Stimulated activated CD4-positive, alpha-beta T cell treated with anti-CD3 and anti-CD28 coated beads, Interleukin-15, amount 100 ng/mL, for 24 hours (primary cell): ENCODE results near the gene GCN1.
"Not testable (repeated sequence)": the region's sequence is repeated elsewhere in the genome, so short reads cannot be mapped to it uniquely, and the experiment has no call there.

Experiments
- DNase-seq: peaks from one replicate; pipeline ENCODE4 v3.0.0-alpha.2; 2020

Gene GCN1

GRCh38 chr12:120214626-120215356 lies 20.3 kb upstream of the GCN1 start:
- DNase-seq, result no peak

GRCh38 chr12:120213758-120214157 lies 19.2 kb upstream of the GCN1 start:
- DNase-seq, result no peak

- not testable (repeated sequence) for DNase-seq
Measured at GRCh38 chr12:120213182-120213581, 18.7 kb upstream of the GCN1 start.

- no peak for DNase-seq
Measured at GRCh38 chr12:120212301-120212700, 17.8 kb upstream of the GCN1 start.

GRCh38 chr12:120211904-120212283 lies 17.4 kb upstream of the GCN1 start:
- DNase-seq, result no peak

GRCh38 chr12:120211243-120211903 lies 16.9 kb upstream of the GCN1 start:
- no peak for DNase-seq

- DNase-seq, result no peak
Measured at GRCh38 chr12:120209851-120210250, 15.3 kb upstream of the GCN1 start.

- no peak for DNase-seq
Measured at GRCh38 chr12:120207227-120207626, 12.7 kb upstream of the GCN1 start.

GRCh38 chr12:120206781-120207180 lies 12.3 kb upstream of the GCN1 start:
- DNase-seq, result not testable (repeated sequence)

- DNase-seq, result no peak
Measured at GRCh38 chr12:120206228-120206627, 11.7 kb upstream of the GCN1 start.

- DNase-seq, result no peak
Measured at GRCh38 chr12:120204171-120204570, 9.7 kb upstream of the GCN1 start.

- peak; percentile 18 for DNase-seq
Measured at GRCh38 chr12:120200364-120200800, 5.9 kb upstream of the GCN1 start.

- DNase-seq, result peak; percentile 59
Measured at GRCh38 chr12:120199595-120200306, 5.2 kb upstream of the GCN1 start.

GRCh38 chr12:120199025-120199424 lies 4.5 kb upstream of the GCN1 start:
- peak; percentile 26 for DNase-seq

- DNase-seq, result no peak
Measured at GRCh38 chr12:120197542-120197887, 3.0 kb upstream of the GCN1 start.

GRCh38 chr12:120196817-120197541 lies 2.5 kb upstream of the GCN1 start:
- peak; percentile 17 for DNase-seq

- DNase-seq, result no peak
Measured at GRCh38 chr12:120196363-120196762, 1.8 kb upstream of the GCN1 start.

GRCh38 chr12:120194226-120194533 lies 335 bp downstream of the GCN1 start:
- no peak for DNase-seq

- DNase-seq, result not testable (repeated sequence)
Measured at GRCh38 chr12:120193286-120193685, 1.2 kb downstream of the GCN1 start.

GRCh38 chr12:120190985-120191480 lies 3.5 kb downstream of the GCN1 start:
- no peak for DNase-seq

- DNase-seq, result no peak
Measured at GRCh38 chr12:120190386-120190785, 4.1 kb downstream of the GCN1 start.

GRCh38 chr12:120186654-120187053 lies 7.9 kb downstream of the GCN1 start:
- DNase-seq, result no peak

GRCh38 chr12:120183211-120183631 lies 11.3 kb downstream of the GCN1 start:
- no peak for DNase-seq
